NCI-H1105 treated with DMSO at 0.1 percent for 48 hours (cell line): Measurements from ENCODE around the gene ZNF76.
A peak's percentile ranks its signal among the peaks of the same experiment; 100 is the strongest.

Experiments
- DNase-seq: peaks from one replicate; lab custom pipeline; 2025; lab: John Stamatoyannopoulos, UW

The ZNF76 gene

GRCh38 chr6:35267897-35268296, 8.4 kb downstream of the ZNF76 start:
- DNase-seq = no peak

GRCh38 chr6:35272005-35272404, 12.5 kb downstream of the ZNF76 start:
- no peak for DNase-seq

- no peak for DNase-seq
Measured at GRCh38 chr6:35273822-35274559, 14.5 kb downstream of the ZNF76 start.

- no peak for DNase-seq
Measured at GRCh38 chr6:35275744-35276260, 16.3 kb downstream of the ZNF76 start.

GRCh38 chr6:35278708-35279107, 19.2 kb downstream of the ZNF76 start:
- no peak for DNase-seq

GRCh38 chr6:35280903-35281302, 21.4 kb downstream of the ZNF76 start:
- DNase-seq = no peak

- no peak for DNase-seq
Measured at GRCh38 chr6:35282472-35282871, 22.9 kb downstream of the ZNF76 start.

GRCh38 chr6:35283361-35283760, 23.8 kb downstream of the ZNF76 start:
- DNase-seq = no peak

GRCh38 chr6:35287671-35288396, 28.3 kb downstream of the ZNF76 start:
- no peak for DNase-seq

GRCh38 chr6:35288834-35289233, 29.3 kb downstream of the ZNF76 start:
- DNase-seq = no peak

- no peak for DNase-seq
Measured at GRCh38 chr6:35291491-35291890, 32.0 kb downstream of the ZNF76 start.

GRCh38 chr6:35292494-35292893, 33.0 kb downstream of the ZNF76 start:
- no peak for DNase-seq

- DNase-seq = no peak
Measured at GRCh38 chr6:35293681-35294080, 34.1 kb downstream of the ZNF76 start.

GRCh38 chr6:35294308-35294945, 34.9 kb downstream of the ZNF76 start:
- peak; percentile 72 for DNase-seq

GRCh38 chr6:35295036-35295435, 35.5 kb downstream of the ZNF76 start:
- no peak for DNase-seq

- DNase-seq = no peak
Measured at GRCh38 chr6:35295521-35296315, 36.2 kb downstream of the ZNF76 start.

- no peak for DNase-seq
Measured at GRCh38 chr6:35296931-35297600, 37.5 kb downstream of the ZNF76 start.

GRCh38 chr6:35297601-35298481, 38.3 kb downstream of the ZNF76 start, which contains the start of gene DEF6:
Gene DEF6 (plus strand): TSS chr6:35297818. CDS start chr6:35297857, 39 bp downstream.
- peak; percentile 85 for DNase-seq

GRCh38 chr6:35298625-35299140, 39.1 kb downstream of the ZNF76 start:
- no peak for DNase-seq

- no peak for DNase-seq
Measured at GRCh38 chr6:35299674-35300073, 40.1 kb downstream of the ZNF76 start.
